22Rv1 (cell line): ENCODE data around the gene PKHD1.

Source experiments
- CTCF ChIP-seq: fragments of 450-650 bp; IDR thresholded peaks from 2 replicates; pipeline ENCODE4 v1.5.1; 2017; ENCODE audit warnings: mild to moderate bottlenecking
- ZFX ChIP-seq: fragments of 450-650 bp; IDR thresholded peaks from 2 replicates; pipeline ENCODE4 v1.6.1; 2017; ENCODE audit warnings: antibody characterized with exemption, borderline replicate concordance

GRCh38 chr6:51740658-51741057 lies 346.8 kb downstream of the PKHD1 start:
- TF ChIP-seq CTCF (no peak), ZFX (no peak)
